Adrenal gland (tissue), 12 donors: Measurements from ENCODE around the gene TPK1. TPM values are rescaled to one million over a fixed set of nuclear protein-coding genes. Genes with fewer than 3 reads are reported as not detected.

Experiments used
- DNase-seq, 7 donors: peaks; one replicate each; pipeline ENCODE4 v3.0.0-alpha.2; 2019 to 2020
- H3K27ac ChIP-seq, 5 donors: fragments of 200-600 bp; sonication (generic) in 4 of 5; 1 replicate in 3 of 5; 2 replicates in 2 of 5; pipeline versions ENCODE4 v1.5.1 to v1.8.0; 2016 to 2020; ENCODE audit warnings: mild to moderate bottlenecking in 1 of 5
- H3K27me3 ChIP-seq: fragments of 200-600 bp; 2 replicates; pipeline ENCODE4 v1.8.0; 2021
- H3K36me3 ChIP-seq, 2 donors: fragments of 200-600 bp; replicated peaks in 1 of 2; 1 replicate in 1 of 2; 2 replicates in 1 of 2; pipeline versions ENCODE4 v1.5.1 to v1.8.0; 2018 to 2022
- H3K4me1 ChIP-seq, 2 donors: fragments of 200-600 bp; replicated peaks in 1 of 2; 1 replicate in 1 of 2; 2 replicates in 1 of 2; pipeline versions ENCODE4 v1.5.1 to v1.8.0; 2018 to 2021
- H3K4me3 ChIP-seq, 4 donors: fragments of 200-600 bp; sonication (generic) in 3 of 4; one replicate each; pipeline ENCODE4 v1.5.1; 2016 to 2018
- H3K9me3 ChIP-seq, 3 donors: fragments of 200-600 bp; sonication (generic) in 1 of 3; replicated peaks in 1 of 3; 1 replicate in 2 of 3; 2 replicates in 1 of 3; pipeline versions ENCODE4 v1.5.1 to v1.8.0; 2016 to 2021
- CTCF ChIP-seq, 6 experiments: fragments of 450-650 bp in 4 of 6; fragments of 200-600 bp in 2 of 6; sonication (generic) in 1 of 6; IDR thresholded peaks; 1 replicate in 5 of 6; 2 replicates in 1 of 6; pipeline versions ENCODE4 v1.5.1 to v1.8.0; 2016 to 2021; ENCODE audit warnings: antibody characterized with exemption in 6 of 6, mild to moderate bottlenecking in 2 of 6, moderate library complexity in 1 of 6
- POLR2A ChIP-seq, 2 donors: fragments of 450-650 bp; IDR thresholded peaks; one replicate each; pipeline ENCODE4 v1.6.1; 2017; ENCODE audit warnings: antibody characterized with exemption in 2 of 2, mild to moderate bottlenecking in 2 of 2, moderate library complexity in 1 of 2
- WGBS, 4 donors: extraction: QIAGEN DNeasy Blood & Tissue Kit in 2 of 4; methylation state at CpG; one replicate each; pipeline versions ENCODE4 v1.1.5 to v1.1.7; 2013 to 2017; 5-methylcytosine and 5-hydroxymethylcytosine counted together
- intact Hi-C, 2 donors: fragments of 100-400 bp; cut with DNase I; formaldehyde crosslinking; loops; one replicate each; pipeline versions ENCODE4 v1.14.1 to v1.15.0; 2022 to 2023
- polyA plus RNA-seq, 3 donors: library from polyadenylated mRNA; stranded (reverse); fragments of 200-250 nt in 2 of 3; fragments of 350-450 nt in 1 of 3; fragmentation: Illumina TruSeq in 1 of 3; extraction: RNeasy Lipid Tissue Mini Kit (QIAGEN cat#74804) in 1 of 3; gene quantifications; one replicate each; pipeline ENCODE4 v1.2.3, GENCODE V29; 2013 to 2014
- total RNA-seq, 9 donors: library from RNA; depleted of rRNA in 4 of 9; stranded (reverse); fragments of >200 nt in 4 of 9; fragments of 120-200 nt in 1 of 9; fragmentation: NEBNext Ultra II Directional in 1 of 9; extraction: Animal tissue kit (Norgen Biotek cat#: 25700) in 1 of 9; gene quantifications; one replicate each; pipeline versions ENCODE4 v1.1.0 to v1.2.4, GENCODE V29; 2013 to 2023
- donor health status: healthy with polysubstance abuse.
- donor health status: Bipolar disorder and iron deficiency.
- donor health status: DM: yes; HTN: yes; CAD: no.
- donor health status: DM: no; HTN: no; CAD: no.
- donor health status: DM: no; HTN: no; CAD: no.
- donor health status: DM: yes; HTN: yes; CAD: no.

Gene TPK1
- total and polyA plus RNA-seq, 12 donors: 3.7 to 10.6 (median 9.6) TPM

GRCh38 chr7:144738708-144739314, 97.0 kb downstream of the TPK1 start:
- H3K4me3 ChIP-seq: no peak overlapping the region
- no peak for TF ChIP-seq POLR2A (IDR thresholded peaks at IDR 0.05)
- TF ChIP-seq CTCF (IDR thresholded peaks at IDR 0.05): peak; percentile 37 to 75 (median 59)
- no peaks in the 10 kb centered on the region for H3K27me3 ChIP-seq
- peaks cover 0 to 6% (median 0%) of the 10 kb centered on the region in 3 donors for H3K9me3 ChIP-seq
- H3K27ac ChIP-seq: no peak overlapping the region
- intact Hi-C loops: no loop called here
- peak in 3 of 7 donors; percentile 9 to 28 (median 22) for DNase-seq
- no peaks in the 10 kb centered on the region for H3K36me3 ChIP-seq
- 36 to 39% (median 38%) methylated on average over 5 of the region's 5 CpGs for WGBS, 4 donors
- no peaks in the 10 kb centered on the region for H3K4me1 ChIP-seq

- Histone ChIP-seq H3K27ac (no peak overlapping the region), H3K4me3 (no peak overlapping the region), H3K36me3 (no peaks in the 10 kb centered on the region), H3K4me1 (no peaks in the 10 kb centered on the region), H3K27me3 (no peaks in the 10 kb centered on the region), H3K9me3 (peaks cover 0 to 6% (median 0%) of the 10 kb centered on the region in 3 donors)
- WGBS, 4 donors: 26 to 49% (median 34%) methylated on average over 3 of the region's 3 CpGs
- intact Hi-C loops: no loop called here
- DNase-seq: no peak
- TF ChIP-seq CTCF (IDR thresholded peaks at IDR 0.05) (no peak), POLR2A (IDR thresholded peaks at IDR 0.05) (no peak)
These were observed 97.7 kb downstream of the TPK1 start for GRCh38 chr7:144738146-144738545.

- 35 to 56% (median 40%) methylated on average over 1 of the region's 1 CpG for WGBS, 4 donors
- TF ChIP-seq CTCF (IDR thresholded peaks at IDR 0.05) (no peak), POLR2A (IDR thresholded peaks at IDR 0.05) (no peak)
- no peaks in the 10 kb centered on the region for H3K27me3 ChIP-seq
- H3K4me3 ChIP-seq: no peak overlapping the region
- no peaks in the 10 kb centered on the region for H3K4me1 ChIP-seq
- intact Hi-C loops: no loop called here
- no peak for DNase-seq
- H3K9me3 ChIP-seq: peaks cover 0 to 6% (median 0%) of the 10 kb centered on the region in 3 donors
- no peaks in the 10 kb centered on the region for H3K36me3 ChIP-seq
- no peak overlapping the region for H3K27ac ChIP-seq
These were observed 98.9 kb downstream of the TPK1 start for GRCh38 chr7:144736880-144737493.

GRCh38 chr7:144735505-144736276, 100.2 kb downstream of the TPK1 start:
- 48 to 57% (median 56%) methylated on average over 8 of the region's 8 CpGs for WGBS, 4 donors
- H3K4me3 ChIP-seq: no peak overlapping the region
- DNase-seq: no peak
- no peaks in the 10 kb centered on the region for H3K4me1 ChIP-seq
- no peaks in the 10 kb centered on the region for H3K27me3 ChIP-seq
- peaks cover 0 to 6% (median 0%) of the 10 kb centered on the region in 3 donors for H3K9me3 ChIP-seq
- H3K27ac ChIP-seq: no peak overlapping the region
- TF ChIP-seq CTCF (IDR thresholded peaks at IDR 0.05) (no peak), POLR2A (IDR thresholded peaks at IDR 0.05) (no peak)
- intact Hi-C loops: no loop called here
- no peaks in the 10 kb centered on the region for H3K36me3 ChIP-seq
